Progenitor cell of endocrine pancreas (in vitro differentiated cells): ENCODE data around the gene LRCH1. TPM values are rescaled to one million over a fixed set of nuclear protein-coding genes. Genes with fewer than 3 reads are reported as not detected.

Source experiments
- DNase-seq: peaks from one replicate; pipeline ENCODE4 v3.0.0; 2021; ENCODE audit warnings: low spot score; ENCODE audit not compliant: unreplicated experiment
- H3K27ac Mint-ChIP-seq: 2 replicates; pipeline ENCODE4 v1.8.0; 2021; ENCODE audit warnings: mild to moderate bottlenecking, moderate library complexity, mixed read lengths
- H3K27me3 Mint-ChIP-seq: 2 replicates; pipeline ENCODE4 v1.8.0; 2021; ENCODE audit warnings: mixed read lengths
- H3K36me3 Mint-ChIP-seq: 2 replicates; pipeline ENCODE4 v1.8.0; 2022; ENCODE audit warnings: mixed read lengths; ENCODE audit not compliant: insufficient read depth
- H3K4me1 Mint-ChIP-seq: 2 replicates; pipeline ENCODE4 v1.8.0; 2021; ENCODE audit warnings: low read depth, mixed read lengths
- H3K4me3 Mint-ChIP-seq: 2 replicates; pipeline ENCODE4 v1.8.0; 2021; ENCODE audit warnings: low read depth, mild to moderate bottlenecking, moderate library complexity, mixed read lengths
- H3K9me3 Mint-ChIP-seq: 2 replicates; pipeline ENCODE4 v1.8.0; 2021; ENCODE audit warnings: low read depth, mixed read lengths
- CTCF ChIP-seq: fragments of 200-600 bp; sonication (generic); IDR thresholded peaks from one replicate; pipeline ENCODE4 v1.5.0; 2021; ENCODE audit warnings: antibody characterized with exemption, mild to moderate bottlenecking; ENCODE audit not compliant: unreplicated experiment
- total RNA-seq: library from RNA; stranded (reverse); gene quantifications from 2 replicates; pipeline ENCODE4 v1.2.1, GENCODE V29; 2021

The LRCH1 gene
- total RNA-seq, 1 donor from 2014 or later = 17.9 TPM

- Mint-ChIP-seq H3K36me3 (no peaks in the 10 kb centered on the region), H3K27ac (no peak overlapping the region)
Observed at GRCh38 chr13:46569456-46569855, 16.5 kb downstream of the LRCH1 start.

GRCh38 chr13:46570273-46570672 is 17.3 kb downstream of the LRCH1 start:
- Mint-ChIP-seq H3K27me3 (no peaks in the 10 kb centered on the region), H3K9me3 (no peaks in the 10 kb centered on the region), H3K27ac (no peak overlapping the region), H3K4me3 (no peak overlapping the region), H3K4me1 (peaks cover 2% of the 10 kb centered on the region), H3K36me3 (no peaks in the 10 kb centered on the region)
- TF ChIP-seq CTCF = no peak
- no peak for DNase-seq

More at GRCh38 chr13:46569456-46569855, 16.5 kb downstream of the LRCH1 start:
- no peak for DNase-seq
- H3K9me3 Mint-ChIP-seq = no peaks in the 10 kb centered on the region
- TF ChIP-seq CTCF = no peak
- no peak overlapping the region for H3K4me3 Mint-ChIP-seq
- H3K27me3 Mint-ChIP-seq = no peaks in the 10 kb centered on the region
- H3K4me1 Mint-ChIP-seq = peaks cover 1% of the 10 kb centered on the region

GRCh38 chr13:46571189-46571908 is 18.4 kb downstream of the LRCH1 start:
- H3K4me1 Mint-ChIP-seq = peaks cover 8% of the 10 kb centered on the region
- no peaks in the 10 kb centered on the region for H3K9me3 Mint-ChIP-seq
- TF ChIP-seq CTCF = no peak
- H3K27me3 Mint-ChIP-seq = no peaks in the 10 kb centered on the region
- H3K27ac Mint-ChIP-seq = no peak overlapping the region
- no peaks in the 10 kb centered on the region for H3K36me3 Mint-ChIP-seq
- no peak for DNase-seq
- H3K4me3 Mint-ChIP-seq = no peak overlapping the region

GRCh38 chr13:46571909-46572595 is 19.1 kb downstream of the LRCH1 start:
- H3K9me3 Mint-ChIP-seq = no peaks in the 10 kb centered on the region
- H3K27me3 Mint-ChIP-seq = no peaks in the 10 kb centered on the region
- H3K4me1 Mint-ChIP-seq = peaks cover 8% of the 10 kb centered on the region
- H3K4me3 Mint-ChIP-seq = no peak overlapping the region
- H3K27ac Mint-ChIP-seq = no peak overlapping the region
- TF ChIP-seq CTCF = no peak
- DNase-seq = no peak
- no peaks in the 10 kb centered on the region for H3K36me3 Mint-ChIP-seq

GRCh38 chr13:46572752-46573431 is 19.9 kb downstream of the LRCH1 start:
- H3K9me3 Mint-ChIP-seq = no peaks in the 10 kb centered on the region
- no peak for TF ChIP-seq CTCF
- DNase-seq = no peak
- no peaks in the 10 kb centered on the region for H3K27me3 Mint-ChIP-seq
- no peak overlapping the region for H3K27ac Mint-ChIP-seq
- no peaks in the 10 kb centered on the region for H3K36me3 Mint-ChIP-seq
- peaks cover 8% of the 10 kb centered on the region for H3K4me1 Mint-ChIP-seq
- H3K4me3 Mint-ChIP-seq = no peak overlapping the region
